A549 (cell line): ENCODE results near the gene C1QTNF1. TPM values are rescaled to one million over a fixed set of nuclear protein-coding genes. Genes with fewer than 3 reads are reported as not detected.

Experiments used
- ATAC-seq, 2 experiments: fragments of 200-7000 bp in 1 of 2; fragments of >200 bp in 1 of 2; cut with Nextera tagmentation in 1 of 2; cut with Tn5 transposase in 1 of 2; 3 replicates each; pipeline versions ENCODE4 v1.8.0 to v1.9.1; 2018 to 2020; ENCODE audit warnings: mild to moderate bottlenecking in 1 of 2, moderate library complexity in 1 of 2
- CTCF ChIA-PET: fragments of 300-600 bp; sonication (Branson Sonifier 250); formaldehyde crosslinking; extraction: SDS; loops from one replicate; lab custom pipeline; 2021; ENCODE audit warnings: antibody characterized with exemption, inconsistent platforms; lab: Yijun Ruan, JAX
- POLR2A ChIA-PET: fragments of 350-600 bp; formaldehyde crosslinking; extraction: SDS; loops from one replicate; lab custom pipeline; 2021; ENCODE audit warnings: antibody characterized with exemption, inconsistent platforms; lab: Yijun Ruan, JAX
- DNase-seq, 2 experiments: peaks; one replicate each; pipeline versions ENCODE4 v3.0.0 to v3.0.0-alpha.2; 2011 to 2016; ENCODE audit warnings: low read depth in 1 of 2, low spot score in 1 of 2
- FAIRE-seq: peaks from 2 replicates; lab custom pipeline; 2011; peaks lifted over from hg19 to GRCh38; lab: Jason Lieb, UNC
- H3K27ac ChIP-seq, 2 experiments: fragments of >200 bp; sonication (Bioruptor Twin); formaldehyde crosslinking; 3 replicates each; pipeline ENCODE4 v1.5.1; 2016 to 2017
- H3K4me1 ChIP-seq: fragments of >200 bp; sonication (Bioruptor Twin); formaldehyde crosslinking; 3 replicates; pipeline ENCODE4 v1.6.1; 2016
- H3K4me2 ChIP-seq: fragments of >200 bp; sonication (Bioruptor Twin); formaldehyde crosslinking; 3 replicates; pipeline ENCODE4 v1.6.1; 2016
- H3K4me3 ChIP-seq: fragments of >200 bp; sonication (Bioruptor Twin); formaldehyde crosslinking; 3 replicates; pipeline ENCODE4 v1.5.1; 2016
- H3K9me3 ChIP-seq: fragments of >200 bp; sonication (Bioruptor Twin); formaldehyde crosslinking; 3 replicates; pipeline ENCODE4 v1.6.1; 2016
- BCL3 ChIP-seq: fragments of >200 bp; sonication (Bioruptor Twin); formaldehyde crosslinking; IDR thresholded peaks from 3 replicates; pipeline ENCODE4 v1.6.1; 2016
- CHD2 ChIP-seq: fragments of 150-350 bp; IDR thresholded peaks from 2 replicates; pipeline ENCODE4 v1.6.1; 2014; ENCODE audit warnings: low read length; ENCODE audit not compliant: partially characterized antibody
- E2F6 ChIP-seq: IDR thresholded peaks from 2 replicates; pipeline ENCODE4 v1.6.1; 2012; ENCODE audit warnings: low read depth, borderline replicate concordance
- EHF ChIP-seq: fragments of 250-450 bp; sonication (Bioruptor Pico); IDR thresholded peaks from 2 replicates; pipeline ENCODE4 v1.5.0; 2020; ENCODE audit warnings: mild to moderate bottlenecking
- ELK1 ChIP-seq: fragments of 150-350 bp; IDR thresholded peaks from 2 replicates; pipeline ENCODE4 v1.6.1; 2014; ENCODE audit warnings: low read depth, mild to moderate bottlenecking, low read length
- ESRRA ChIP-seq: fragments of 150-350 bp; IDR thresholded peaks from 2 replicates; pipeline ENCODE4 v1.6.1; 2014; ENCODE audit warnings: mild to moderate bottlenecking, low read length, borderline replicate concordance
- FOXS1 ChIP-seq: fragments of 250-450 bp; sonication (Bioruptor Pico); IDR thresholded peaks from 2 replicates; pipeline ENCODE4 v1.5.0; 2020; ENCODE audit warnings: mild to moderate bottlenecking, moderate library complexity
- HEYL ChIP-seq: fragments of 250-450 bp; sonication (Bioruptor Pico); IDR thresholded peaks from 2 replicates; pipeline ENCODE4 v1.8.0; 2021; ENCODE audit warnings: mild to moderate bottlenecking, moderate library complexity
- HOXB13 ChIP-seq: fragments of 250-450 bp; sonication (Bioruptor Pico); IDR thresholded peaks from 2 replicates; pipeline ENCODE4 v1.5.0; 2020; ENCODE audit warnings: low read depth, mild to moderate bottlenecking, moderate library complexity
- KDM5A ChIP-seq: fragments of 200-600 bp; sonication (generic); IDR thresholded peaks from 2 replicates; pipeline ENCODE4 v1.6.1; 2016; ENCODE audit warnings: antibody characterized with exemption, mild to moderate bottlenecking
- MAZ ChIP-seq: fragments of 150-350 bp; IDR thresholded peaks from 2 replicates; pipeline ENCODE4 v1.6.1; 2014; ENCODE audit warnings: antibody characterized with exemption, low read depth, low read length, borderline replicate concordance
- NPAS2 ChIP-seq: fragments of 250-450 bp; sonication (Bioruptor Pico); IDR thresholded peaks from 2 replicates; pipeline ENCODE4 v1.8.0; 2022; ENCODE audit warnings: mild to moderate bottlenecking, moderate library complexity, borderline replicate concordance
- NR3C1 ChIP-seq: fragments of >200 bp; sonication (Bioruptor Twin); formaldehyde crosslinking; IDR thresholded peaks from 3 replicates; pipeline ENCODE4 v1.6.1; 2017
- POLR2AphosphoS2 ChIP-seq: conservative IDR thresholded peaks from 2 replicates; pipeline ENCODE4 v1.6.1; 2012; ENCODE audit warnings: low read length, improper control_type of control experiment, inconsistent platforms
- RCOR1 ChIP-seq: fragments of 150-350 bp; IDR thresholded peaks from 2 replicates; pipeline ENCODE4 v1.6.1; 2014; ENCODE audit warnings: antibody characterized with exemption, low read length, low read depth
- REST ChIP-seq: fragments of 200-600 bp; sonication (generic); IDR thresholded peaks from 2 replicates; pipeline ENCODE4 v1.6.1; 2016; ENCODE audit warnings: antibody characterized with exemption, mild to moderate bottlenecking, moderate library complexity
- SREBF2 ChIP-seq: fragments of 450-650 bp; IDR thresholded peaks from 2 replicates; pipeline ENCODE4 v1.6.1; 2014; ENCODE audit warnings: mild to moderate bottlenecking, moderate library complexity
- TFCP2L1 ChIP-seq: fragments of 250-450 bp; sonication (Bioruptor Pico); IDR thresholded peaks from 2 replicates; pipeline ENCODE4 v1.5.0; 2021; ENCODE audit warnings: mild to moderate bottlenecking
- USF2 ChIP-seq: fragments of 450-650 bp; IDR thresholded peaks from 2 replicates; pipeline ENCODE4 v1.6.1; 2014; ENCODE audit warnings: antibody characterized with exemption
- ZC3H11A ChIP-seq: fragments of 450-650 bp; IDR thresholded peaks from 2 replicates; pipeline ENCODE4 v1.6.1; 2014; ENCODE audit warnings: antibody characterized with exemption, mild to moderate bottlenecking
- WGBS: methylation state at CpG from one replicate; pipeline ENCODE4 v1.1.6; 2017; ENCODE audit errors: missing lambda C conversion rate; 5-methylcytosine and 5-hydroxymethylcytosine counted together
- polyA plus RNA-seq, 4 experiments: library from polyadenylated mRNA; depleted of rRNA in 3 of 4; stranded (reverse); fragments of >200 nt; fragmentation: RNase III in 1 of 4; extraction: RNeasy Plus Mini Kit Qiagen cat#74134 plus additional on column Dnase treatment in 1 of 4; gene quantifications; 2 replicates in 3 of 4; 3 replicates in 1 of 4; pipeline ENCODE4 v1.2.3, GENCODE V29; 2011 to 2017

C1QTNF1 gene
- polyA plus RNA-seq, 2 of the 4 experiments (the other 2 are of a cell fraction) = 10.2 to 26.1 TPM

GRCh38 chr17:79003661-79004411 lies 20.1 kb upstream of the C1QTNF1 start:
- CTCF ChIA-PET = interaction anchor here (0.9 to 5.6 kb wide), 5 partner anchors 9 to 388 kb away, joined by 3 to 35 read pairs (median 5); no protein-coding TSS in a partner anchor
- 64% methylated on average over 3 of the region's 3 CpGs for WGBS
- TF ChIP-seq REST (no peak), HEYL (CRISPR knock-in tag) (no peak), NR3C1 (no peak), POLR2AphosphoS2 (no peak), TFCP2L1 (CRISPR knock-in tag) (no peak), EHF (CRISPR knock-in tag) (no peak), NPAS2 (CRISPR knock-in tag) (no peak), CHD2 (no peak), E2F6 (no peak), FOXS1 (CRISPR knock-in tag) (no peak), RCOR1 (no peak), BCL3 (no peak), ELK1 (no peak), SREBF2 (no peak), KDM5A (no peak), USF2 (no peak), HOXB13 (no peak), ESRRA (no peak), MAZ (no peak), ZC3H11A (no peak)
- TF ChIP-seq, all 56 proteins: peak for 0
- no peak overlapping the region for H3K27ac ChIP-seq
- FAIRE-seq (no peak), ATAC-seq (no peak), DNase-seq (no peak)
- H3K4me3 ChIP-seq = no peak overlapping the region
- no peak overlapping the region for H3K4me2 ChIP-seq
- POLR2A ChIA-PET = no interaction called here
- H3K4me1 ChIP-seq = peaks cover 25% of the 10 kb centered on the region
- no peaks in the 10 kb centered on the region for H3K9me3 ChIP-seq
